ENCODE data around the gene G2E3. TPM values are rescaled to one million over a fixed set of nuclear protein-coding genes. Genes with fewer than 3 reads are reported as not detected.
A peak's percentile ranks its signal among the peaks of the same experiment; 100 is the strongest.
"Not testable (repeated sequence)": the region's sequence is repeated elsewhere in the genome, so short reads cannot be mapped to it uniquely, and the experiment has no call there.

The G2E3 gene
- total RNA-seq, 1 donor from 2014 or later = 14.0 TPM

DNA sequence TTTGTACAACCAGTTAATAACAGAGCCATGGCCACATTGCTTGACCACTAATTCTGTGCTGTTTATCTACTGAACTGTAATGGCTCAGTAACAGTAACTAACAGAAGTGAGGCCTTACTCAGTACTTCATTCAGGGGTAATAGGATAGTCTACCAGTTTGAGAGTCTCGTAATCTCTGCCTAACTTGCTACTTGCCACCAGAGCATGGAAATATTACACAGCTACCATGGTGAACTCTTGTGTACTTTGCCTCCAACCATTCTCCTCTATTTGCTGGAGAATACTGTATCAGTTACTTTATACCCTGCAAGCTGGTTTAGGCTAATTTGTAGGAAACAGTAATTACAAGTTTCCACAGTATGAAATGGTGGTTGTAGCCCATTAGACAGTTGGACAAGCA lies 73.8 kb downstream of the G2E3 start:
- intact Hi-C loops (cut with DNase I) = no loop called here
- Histone ChIP-seq H3K36me3 (peaks cover 63% of the 10 kb centered on the region), H3K4me1 (no peaks in the 10 kb centered on the region), H3K4me3 (no peak overlapping the region), H3K27me3 (no peaks in the 10 kb centered on the region), H3K27ac (no peak overlapping the region), H3K9me3 (no peaks in the 10 kb centered on the region)
- no peak for DNase-seq
- no peak for ATAC-seq
- no peak for TF ChIP-seq CTCF (IDR thresholded peaks at IDR 0.05)

GRCh38 chr14:30638926-30639325 lies 80.0 kb downstream of the G2E3 start:
- no peak for TF ChIP-seq CTCF (IDR thresholded peaks at IDR 0.05)
- ATAC-seq = peak; percentile 48
- Histone ChIP-seq H3K4me3 (no peak overlapping the region), H3K36me3 (peaks cover 54% of the 10 kb centered on the region), H3K4me1 (no peaks in the 10 kb centered on the region), H3K9me3 (no peaks in the 10 kb centered on the region), H3K27me3 (no peaks in the 10 kb centered on the region), H3K27ac (peak overlapping the region; percentile 17)
- no peak for DNase-seq
- intact Hi-C loops (cut with DNase I) = no loop called here

GRCh38 chr14:30641207-30641606 lies 82.2 kb downstream of the G2E3 start:
- ATAC-seq = no peak
- peaks cover 43% of the 10 kb centered on the region for H3K36me3 ChIP-seq
- H3K4me1 ChIP-seq = no peaks in the 10 kb centered on the region
- intact Hi-C loops (cut with DNase I) = no loop called here
- H3K9me3 ChIP-seq = no peaks in the 10 kb centered on the region
- TF ChIP-seq CTCF (IDR thresholded peaks at IDR 0.05) = no peak
- H3K4me3 ChIP-seq = no peak overlapping the region
- no peak for DNase-seq
- H3K27me3 ChIP-seq = no peaks in the 10 kb centered on the region
- H3K27ac ChIP-seq = no peak overlapping the region

- not testable (repeated sequence) for ATAC-seq
- H3K36me3 ChIP-seq = peaks cover 58% of the 10 kb centered on the region
These were observed 85.5 kb downstream of the G2E3 start for GRCh38 chr14:30644462-30644861.

DNA sequence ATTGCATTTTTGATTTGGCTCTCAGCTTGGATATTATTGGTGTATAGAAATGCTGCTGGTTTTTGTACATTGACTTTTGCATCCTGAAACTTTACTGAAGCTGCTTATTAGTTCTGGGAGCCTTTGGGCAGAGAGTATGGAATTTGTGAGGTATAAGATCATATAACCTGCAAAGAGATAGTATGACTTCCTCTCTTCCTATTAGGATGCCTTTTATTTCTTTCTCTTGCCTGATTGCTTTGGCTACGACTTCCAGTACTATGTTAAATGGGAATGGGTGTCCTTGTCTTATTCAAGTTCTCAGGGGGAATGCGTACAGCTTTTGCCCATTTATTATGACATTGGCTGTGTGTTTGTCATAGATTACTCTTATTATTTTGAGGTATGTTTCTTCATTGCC lies 86.6 kb downstream of the G2E3 start:
- no peaks in the 10 kb centered on the region for H3K4me1 ChIP-seq
- intact Hi-C loops (cut with DNase I) = no loop called here
- H3K27me3 ChIP-seq = no peaks in the 10 kb centered on the region
- H3K9me3 ChIP-seq = no peaks in the 10 kb centered on the region
- DNase-seq = no peak
- H3K4me3 ChIP-seq = no peak overlapping the region
- peaks cover 63% of the 10 kb centered on the region for H3K36me3 ChIP-seq
- no peak overlapping the region for H3K27ac ChIP-seq
- no peak for TF ChIP-seq CTCF (IDR thresholded peaks at IDR 0.05)
- ATAC-seq = no peak

More at GRCh38 chr14:30644462-30644861, 85.5 kb downstream of the G2E3 start:
- H3K9me3 ChIP-seq; DNase-seq; H3K27me3 ChIP-seq; H3K4me3 ChIP-seq; H3K27ac ChIP-seq; H3K4me1 ChIP-seq; intact Hi-C loops (cut with DNase I): not testable (repeated sequence)

DNA sequence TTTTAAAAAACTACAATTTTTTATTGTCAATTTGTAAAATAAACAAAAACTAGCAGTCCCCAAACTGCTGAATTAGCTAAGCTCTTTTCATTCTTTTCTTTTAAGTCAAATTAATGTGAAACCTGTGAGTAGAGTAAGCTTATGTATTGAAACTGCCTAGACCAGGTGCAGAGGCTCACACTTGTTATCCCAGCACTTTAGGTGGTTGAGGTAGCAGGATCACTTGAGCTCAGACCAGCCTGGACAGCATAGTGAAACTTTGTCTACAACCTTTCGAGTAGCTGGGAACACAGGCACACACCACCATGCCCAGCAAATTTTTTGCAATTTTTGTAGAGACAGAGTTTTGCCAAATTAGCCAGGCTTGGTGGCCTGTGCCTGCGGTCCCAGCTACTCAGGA lies 89.5 kb downstream of the G2E3 start:
- no peak for TF ChIP-seq CTCF (IDR thresholded peaks at IDR 0.05)
- DNase-seq (no peak), ATAC-seq (no peak)
- Histone ChIP-seq H3K4me1 (no peaks in the 10 kb centered on the region), H3K9me3 (no peaks in the 10 kb centered on the region), H3K4me3 (no peak overlapping the region), H3K27ac (no peak overlapping the region), H3K36me3 (peaks cover 76% of the 10 kb centered on the region), H3K27me3 (no peaks in the 10 kb centered on the region)
- intact Hi-C loops (cut with DNase I) = no loop called here

Data from upper lobe of right lung (tissue), 1 donor.